ENCODE measurements around the gene HIGD1A.

HIGD1A gene

DNA sequence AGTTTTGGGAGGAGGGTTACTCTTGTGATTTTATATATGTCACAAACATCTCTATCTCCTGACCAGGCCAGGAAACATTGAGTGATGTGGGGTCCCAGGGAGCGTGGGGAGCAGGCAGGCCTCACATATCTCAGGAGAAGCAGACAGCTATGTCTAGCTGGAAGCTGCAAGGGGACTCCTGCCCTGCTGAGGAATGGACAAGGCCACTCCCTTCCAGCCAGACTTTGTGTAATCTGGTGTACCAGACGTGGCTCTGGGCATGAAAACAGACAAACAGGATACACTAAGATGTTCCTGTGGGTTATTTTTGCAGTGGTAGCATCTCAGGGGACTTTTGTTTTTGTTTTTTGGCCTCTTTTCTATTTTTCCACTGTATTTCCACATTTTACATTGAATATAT, 48.2 kb upstream of the HIGD1A start:
- no peaks in the 10 kb centered on the region for H3K9me2 ChIP-seq (ENCODE audit: low read depth, low read length)
- H3K27ac ChIP-seq (ENCODE audit: low read depth, low read length, poor library complexity, severe bottlenecking), result no peak overlapping the region
- no peak for TF ChIP-seq EZH2 (IDR thresholded peaks at IDR 0.05; ENCODE audit: borderline replicate concordance, low read length)
- TF ChIP-seq, protein P1, sequence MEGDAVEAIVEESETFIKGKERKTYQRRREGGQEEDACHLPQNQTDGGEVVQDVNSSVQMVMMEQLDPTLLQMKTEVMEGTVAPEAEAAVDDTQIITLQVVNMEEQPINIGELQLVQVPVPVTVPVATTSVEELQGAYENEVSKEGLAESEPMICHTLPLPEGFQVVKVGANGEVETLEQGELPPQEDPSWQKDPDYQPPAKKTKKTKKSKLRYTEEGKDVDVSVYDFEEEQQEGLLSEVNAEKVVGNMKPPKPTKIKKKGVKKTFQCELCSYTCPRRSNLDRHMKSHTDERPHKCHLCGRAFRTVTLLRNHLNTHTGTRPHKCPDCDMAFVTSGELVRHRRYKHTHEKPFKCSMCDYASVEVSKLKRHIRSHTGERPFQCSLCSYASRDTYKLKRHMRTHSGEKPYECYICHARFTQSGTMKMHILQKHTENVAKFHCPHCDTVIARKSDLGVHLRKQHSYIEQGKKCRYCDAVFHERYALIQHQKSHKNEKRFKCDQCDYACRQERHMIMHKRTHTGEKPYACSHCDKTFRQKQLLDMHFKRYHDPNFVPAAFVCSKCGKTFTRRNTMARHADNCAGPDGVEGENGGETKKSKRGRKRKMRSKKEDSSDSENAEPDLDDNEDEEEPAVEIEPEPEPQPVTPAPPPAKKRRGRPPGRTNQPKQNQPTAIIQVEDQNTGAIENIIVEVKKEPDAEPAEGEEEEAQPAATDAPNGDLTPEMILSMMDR (IDR thresholded peaks at IDR 0.05; ENCODE audit: low read length), result no peak
- H4K20me1 ChIP-seq (ENCODE audit: insufficient read depth, low read length), result no peaks in the 10 kb centered on the region
- H3K27me3 ChIP-seq (ENCODE audit: insufficient read depth, low read length), result no peaks in the 10 kb centered on the region
- no peaks in the 10 kb centered on the region for H3K9me3 ChIP-seq (ENCODE audit: low read length)
- no peaks in the 10 kb centered on the region for H3K79me2 ChIP-seq (ENCODE audit: insufficient read depth, low read length)
- H3K36me3 ChIP-seq (ENCODE audit: insufficient read depth, low read length), result no peaks in the 10 kb centered on the region
- H2AFZ ChIP-seq (ENCODE audit: low read length), result no peak overlapping the region
- H3F3A ChIP-seq (ENCODE audit: insufficient read depth, low read length), result no peaks in the 10 kb centered on the region
- H3K4me1 ChIP-seq (ENCODE audit: insufficient read depth, low read length, severe bottlenecking), result no peaks in the 10 kb centered on the region
- H3K4me3 ChIP-seq (ENCODE audit: low read depth, low read length, poor library complexity, severe bottlenecking), result no peak overlapping the region
- H3K9ac ChIP-seq (ENCODE audit: low read length), result no peak overlapping the region
- H3K4me2 ChIP-seq (ENCODE audit: low read length), result no peak overlapping the region

DNA sequence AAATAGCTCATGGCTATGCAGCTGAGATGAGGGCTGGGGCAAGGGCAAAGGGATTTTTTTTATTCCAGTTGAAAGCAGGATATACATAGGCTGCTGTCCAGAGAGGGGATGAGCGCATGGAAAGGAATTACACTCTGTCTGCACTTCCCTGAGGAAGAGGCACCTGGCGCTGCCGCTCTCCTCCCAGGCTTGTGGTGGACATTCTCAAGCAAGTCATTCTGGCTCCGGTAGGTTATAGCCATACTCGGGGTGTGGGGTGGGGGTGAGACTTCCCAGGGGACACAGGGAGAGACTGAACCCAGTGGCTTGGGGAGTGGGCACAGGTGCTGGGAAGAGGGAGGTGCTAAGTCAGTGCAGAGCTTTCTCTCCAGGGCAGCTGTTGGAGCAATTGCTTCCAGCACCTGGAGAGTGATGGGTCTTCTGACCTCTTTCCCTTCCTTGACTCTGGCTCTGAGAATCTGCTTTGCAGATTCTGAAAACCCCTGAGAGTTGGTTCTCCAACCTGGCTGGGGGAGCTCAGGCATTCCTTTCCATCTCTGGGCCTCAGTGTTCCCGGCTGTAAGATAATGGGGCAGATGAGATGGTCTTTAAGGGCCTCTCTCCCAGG, 47.0 kb upstream of the HIGD1A start:
- Histone ChIP-seq H3K79me2 (ENCODE audit: insufficient read depth, low read length) (no peaks in the 10 kb centered on the region), H3K4me2 (ENCODE audit: low read length) (no peak overlapping the region), H4K20me1 (ENCODE audit: insufficient read depth, low read length) (no peaks in the 10 kb centered on the region), H3K4me1 (ENCODE audit: insufficient read depth, low read length, severe bottlenecking) (no peaks in the 10 kb centered on the region), H3K9ac (ENCODE audit: low read length) (no peak overlapping the region), H3K9me2 (ENCODE audit: low read depth, low read length) (no peaks in the 10 kb centered on the region), H3K4me3 (ENCODE audit: low read depth, low read length, poor library complexity, severe bottlenecking) (no peak overlapping the region), H3K27me3 (ENCODE audit: insufficient read depth, low read length) (no peaks in the 10 kb centered on the region), H3K9me3 (ENCODE audit: low read length) (no peaks in the 10 kb centered on the region), H3K36me3 (ENCODE audit: insufficient read depth, low read length) (no peaks in the 10 kb centered on the region), H2AFZ (ENCODE audit: low read length) (no peak overlapping the region), H3F3A (ENCODE audit: insufficient read depth, low read length) (no peaks in the 10 kb centered on the region), H3K27ac (ENCODE audit: low read depth, low read length, poor library complexity, severe bottlenecking) (no peak overlapping the region)
- TF ChIP-seq EZH2 (IDR thresholded peaks at IDR 0.05; ENCODE audit: borderline replicate concordance, low read length), result no peak
- TF ChIP-seq, protein P1 (IDR thresholded peaks at IDR 0.05; ENCODE audit: low read length), result no peak

DNA sequence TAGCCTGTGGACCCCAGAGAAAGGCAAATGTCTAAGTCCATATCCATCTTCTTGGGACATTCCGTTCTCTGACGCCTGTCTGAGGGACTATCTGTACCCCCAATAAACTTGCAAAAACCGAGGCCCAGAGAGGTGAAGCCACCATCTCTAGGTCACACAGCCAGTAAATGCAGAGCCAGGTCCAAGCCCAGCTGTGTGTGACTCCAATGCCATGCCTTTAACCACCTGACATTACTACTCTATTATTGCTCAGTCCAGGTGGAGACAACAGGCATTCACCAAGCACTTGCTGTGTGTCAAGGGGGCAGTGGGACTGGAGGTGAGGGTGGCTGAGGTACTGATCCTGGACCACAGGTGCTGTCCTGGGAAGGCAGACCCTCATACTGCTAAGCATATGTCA, 46.0 kb upstream of the HIGD1A start:
- Histone ChIP-seq H3K79me2 (ENCODE audit: insufficient read depth, low read length) (no peaks in the 10 kb centered on the region), H3K9me2 (ENCODE audit: low read depth, low read length) (no peaks in the 10 kb centered on the region), H3K36me3 (ENCODE audit: insufficient read depth, low read length) (no peaks in the 10 kb centered on the region), H3F3A (ENCODE audit: insufficient read depth, low read length) (no peaks in the 10 kb centered on the region), H3K4me3 (ENCODE audit: low read depth, low read length, poor library complexity, severe bottlenecking) (no peak overlapping the region), H3K27me3 (ENCODE audit: insufficient read depth, low read length) (no peaks in the 10 kb centered on the region), H2AFZ (ENCODE audit: low read length) (no peak overlapping the region), H3K4me2 (ENCODE audit: low read length) (no peak overlapping the region), H4K20me1 (ENCODE audit: insufficient read depth, low read length) (no peaks in the 10 kb centered on the region), H3K9me3 (ENCODE audit: low read length) (no peaks in the 10 kb centered on the region), H3K27ac (ENCODE audit: low read depth, low read length, poor library complexity, severe bottlenecking) (no peak overlapping the region), H3K4me1 (ENCODE audit: insufficient read depth, low read length, severe bottlenecking) (no peaks in the 10 kb centered on the region), H3K9ac (ENCODE audit: low read length) (no peak overlapping the region)
- TF ChIP-seq, protein P1 (IDR thresholded peaks at IDR 0.05; ENCODE audit: low read length), result no peak
- no peak for TF ChIP-seq EZH2 (IDR thresholded peaks at IDR 0.05; ENCODE audit: borderline replicate concordance, low read length)

Measured in OCI-LY1 (cell line).